C4-2B (cell line): Measurements from ENCODE around the gene SCAND1.
"Not testable (repeated sequence)": the region's sequence is repeated elsewhere in the genome, so short reads cannot be mapped to it uniquely, and the experiment has no call there.

Source experiments
- H3K27ac ChIP-seq: fragments of 450-650 bp; 2 replicates; pipeline ENCODE4 v1.5.1; 2017
- CTCF ChIP-seq: fragments of 450-650 bp; conservative IDR thresholded peaks from 2 replicates; pipeline ENCODE4 v1.5.1; 2017; ENCODE audit warnings: mild to moderate bottlenecking
- ZFX ChIP-seq: fragments of 450-650 bp; IDR thresholded peaks from 2 replicates; pipeline ENCODE4 v1.6.1; 2017

The SCAND1 gene

GRCh38 chr20:35954200-35954906 lies at the start of gene SCAND1:
Gene SCAND1, minus strand, starts transcription at chr20:35954502. Its CDS starts 218 bp downstream, at chr20:35954284.
- H3K27ac ChIP-seq: peak within 1 kb of the TSS; percentile 97

GRCh38 chr20:36004045-36004444 lies 49.7 kb upstream of the SCAND1 start:
- H3K27ac ChIP-seq: no peak overlapping the region
- no peak for TF ChIP-seq ZFX
- no peak for TF ChIP-seq CTCF

More at GRCh38 chr20:35954200-35954906, at the start of gene SCAND1:
- peak; percentile 64 for TF ChIP-seq ZFX
- peak; percentile 100 for TF ChIP-seq CTCF

GRCh38 chr20:36002855-36003254 lies 48.6 kb upstream of the SCAND1 start:
- H3K27ac ChIP-seq: no peak overlapping the region
- TF ChIP-seq ZFX: no peak
- TF ChIP-seq CTCF: no peak

- H3K27ac ChIP-seq: not testable (repeated sequence)
These were observed 47.0 kb upstream of the SCAND1 start for GRCh38 chr20:36001331-36001730.

GRCh38 chr20:35996492-35996891 lies 42.2 kb upstream of the SCAND1 start:
- H3K27ac ChIP-seq: not testable (repeated sequence)

GRCh38 chr20:35994994-35995453 lies 40.7 kb upstream of the SCAND1 start:
- no peak for TF ChIP-seq ZFX
- TF ChIP-seq CTCF: peak; percentile 97
- no peak overlapping the region for H3K27ac ChIP-seq

- H3K27ac ChIP-seq: no peak overlapping the region
- TF ChIP-seq CTCF: peak; percentile 96
- no peak for TF ChIP-seq ZFX
These were observed 38.5 kb upstream of the SCAND1 start for GRCh38 chr20:35992713-35993335.

GRCh38 chr20:35991142-35991771 lies 37.0 kb upstream of the SCAND1 start:
- H3K27ac ChIP-seq: peak overlapping the region; percentile 27; the same call in 1 of the 2 replicates
- no peak for TF ChIP-seq ZFX
- peak; percentile 79 for TF ChIP-seq CTCF
